ENCODE measurements around the gene ADPGK.

GRCh38 chr15:72783004-72783639 is 436 bp downstream of the ADPGK start:
- TF ChIP-seq CTCF (IDR thresholded peaks at IDR 0.05; ENCODE audit: insufficient read depth, low read depth, low read length) (no peak), EZH2 (IDR thresholded peaks at IDR 0.05; ENCODE audit: insufficient read depth, low read length) (no peak)

Measured in astrocyte (in vitro differentiated cells and primary cell).